A673 (cell line): ENCODE data around the gene NPHP4.

Experiments used
- EZH2 ChIP-seq: fragments of 200-600 bp; sonication (generic); IDR thresholded peaks from 2 replicates; pipeline ENCODE4 v1.6.1; 2017; ENCODE audit warnings: borderline replicate concordance, low read depth, mild to moderate bottlenecking, mixed read lengths, antibody characterized with exemption, low read length; ENCODE audit not compliant: poor library complexity, severe bottlenecking
- TF ChIP-seq, protein P1 (sequence below): fragments of 300-800, 200-600 bp; sonication (generic); conservative IDR thresholded peaks from 2 replicates; pipeline ENCODE4 v1.5.1; 2017; ENCODE audit warnings: low read depth, mild to moderate bottlenecking, antibody characterized with exemption, low read length, moderate library complexity, mixed read lengths

DNA sequence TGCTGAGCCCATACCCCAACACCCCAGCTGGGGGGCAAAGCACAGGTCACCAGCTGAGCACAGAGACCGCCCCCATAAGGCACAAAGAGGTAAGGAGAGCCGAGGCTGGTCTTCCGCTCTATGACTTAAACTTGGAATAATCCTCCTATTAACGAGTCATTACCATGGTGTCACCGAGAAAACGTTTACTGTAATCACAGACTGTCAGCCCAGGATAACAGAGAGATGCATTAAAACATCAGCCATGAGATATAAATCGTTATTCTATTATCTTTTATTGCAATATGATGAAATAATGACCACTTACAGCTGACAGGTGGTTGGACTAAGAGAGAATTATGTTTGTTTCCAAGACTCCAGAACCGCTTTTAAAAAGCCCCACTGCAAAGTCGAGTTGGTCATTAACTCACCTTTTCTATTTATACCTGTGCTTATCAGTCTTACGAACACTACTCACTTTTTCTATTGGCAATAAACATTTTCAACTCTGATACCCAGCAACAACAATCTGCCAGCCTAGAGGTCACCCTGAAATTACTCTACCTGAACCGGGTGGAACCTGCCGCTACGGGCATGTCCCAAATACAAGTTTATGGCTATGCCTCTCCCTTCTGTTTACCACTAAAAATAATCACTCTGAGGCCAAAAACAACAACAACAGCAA is 21.5 kb downstream of the NPHP4 start:
- TF ChIP-seq, protein P1, sequence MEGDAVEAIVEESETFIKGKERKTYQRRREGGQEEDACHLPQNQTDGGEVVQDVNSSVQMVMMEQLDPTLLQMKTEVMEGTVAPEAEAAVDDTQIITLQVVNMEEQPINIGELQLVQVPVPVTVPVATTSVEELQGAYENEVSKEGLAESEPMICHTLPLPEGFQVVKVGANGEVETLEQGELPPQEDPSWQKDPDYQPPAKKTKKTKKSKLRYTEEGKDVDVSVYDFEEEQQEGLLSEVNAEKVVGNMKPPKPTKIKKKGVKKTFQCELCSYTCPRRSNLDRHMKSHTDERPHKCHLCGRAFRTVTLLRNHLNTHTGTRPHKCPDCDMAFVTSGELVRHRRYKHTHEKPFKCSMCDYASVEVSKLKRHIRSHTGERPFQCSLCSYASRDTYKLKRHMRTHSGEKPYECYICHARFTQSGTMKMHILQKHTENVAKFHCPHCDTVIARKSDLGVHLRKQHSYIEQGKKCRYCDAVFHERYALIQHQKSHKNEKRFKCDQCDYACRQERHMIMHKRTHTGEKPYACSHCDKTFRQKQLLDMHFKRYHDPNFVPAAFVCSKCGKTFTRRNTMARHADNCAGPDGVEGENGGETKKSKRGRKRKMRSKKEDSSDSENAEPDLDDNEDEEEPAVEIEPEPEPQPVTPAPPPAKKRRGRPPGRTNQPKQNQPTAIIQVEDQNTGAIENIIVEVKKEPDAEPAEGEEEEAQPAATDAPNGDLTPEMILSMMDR, result no peak
- TF ChIP-seq EZH2, result no peak
